Mesendoderm (in vitro differentiated cells): ENCODE results near the gene ATP1A1.

ENCODE experiments used
- DNase-seq: peaks from one replicate; pipeline ENCODE4 v3.0.0; 2013
- H2AK5ac ChIP-seq: 2 replicates; pipeline ENCODE4 v1.6.1; 2013; ENCODE audit warnings: low read length, inconsistent platforms
- H2BK120ac ChIP-seq: 2 replicates; pipeline ENCODE4 v1.6.1; 2013; ENCODE audit warnings: low read depth, mild to moderate bottlenecking, low read length, moderate library complexity, mixed read lengths
- H2BK15ac ChIP-seq: replicated peaks from 2 replicates; pipeline ENCODE4 v1.6.1; 2013; ENCODE audit warnings: low read depth, mild to moderate bottlenecking, moderate library complexity
- H2BK5ac ChIP-seq: 2 replicates; pipeline ENCODE4 v1.6.1; 2013; ENCODE audit warnings: low read length, inconsistent platforms
- H3K18ac ChIP-seq: 2 replicates; pipeline ENCODE4 v1.6.1; 2013; ENCODE audit warnings: mild to moderate bottlenecking, low read length, mixed read lengths
- H3K23ac ChIP-seq: one replicate; pipeline ENCODE4 v1.6.1; 2013; ENCODE audit warnings: low read length
- H3K27ac ChIP-seq: 2 replicates; pipeline ENCODE4 v1.5.1; 2013; ENCODE audit warnings: low read depth, mild to moderate bottlenecking, inconsistent platforms, low read length, moderate library complexity
- H3K27me3 ChIP-seq: 2 replicates; pipeline ENCODE4 v1.6.1; 2013; ENCODE audit warnings: low read length, control low read depth, mild to moderate bottlenecking, inconsistent platforms; ENCODE audit not compliant: insufficient read depth, poor library complexity
- H3K36me3 ChIP-seq: 2 replicates; pipeline ENCODE4 v1.6.1; 2013; ENCODE audit warnings: low read length, inconsistent platforms; ENCODE audit not compliant: control insufficient read depth, insufficient read depth
- H3K4ac ChIP-seq: one replicate; pipeline ENCODE4 v1.6.1; 2013; ENCODE audit warnings: low read depth, mild to moderate bottlenecking, low read length, moderate library complexity
- H3K4me1 ChIP-seq: 2 replicates; pipeline ENCODE4 v1.6.1; 2013; ENCODE audit warnings: low read depth, low read length, inconsistent platforms; ENCODE audit not compliant: control insufficient read depth
- H3K4me2 ChIP-seq: 2 replicates; pipeline ENCODE4 v1.6.1; 2013; ENCODE audit warnings: low read length
- H3K4me3 ChIP-seq: 2 replicates; pipeline ENCODE4 v1.5.1; 2013; ENCODE audit warnings: mild to moderate bottlenecking, low read length
- H3K56ac ChIP-seq: one replicate; pipeline ENCODE4 v1.6.1; 2013; ENCODE audit warnings: low read length
- H3K79me1 ChIP-seq: 2 replicates; pipeline ENCODE4 v1.6.1; 2013; ENCODE audit warnings: low read length, inconsistent platforms
- H3K79me2 ChIP-seq: 2 replicates; pipeline ENCODE4 v1.6.1; 2013; ENCODE audit warnings: mild to moderate bottlenecking, low read length; ENCODE audit not compliant: control insufficient read depth, insufficient read depth
- H3K9ac ChIP-seq: 2 replicates; pipeline ENCODE4 v1.6.1; 2013; ENCODE audit warnings: low read length, inconsistent platforms
- H4K5ac ChIP-seq: one replicate; pipeline ENCODE4 v1.6.1; 2013; ENCODE audit warnings: low read length
- H4K8ac ChIP-seq: one replicate; pipeline ENCODE4 v1.6.1; 2013; ENCODE audit warnings: low read depth, mild to moderate bottlenecking, control low read depth, low read length, moderate library complexity
- WGBS: extraction: QIAGEN DNeasy Blood & Tissue Kit; methylation state at CpG from one replicate; pipeline ENCODE4 v1.1.7; 2013; ENCODE audit warnings: low lambda C conversion rate, missing lambda C conversion rate; ENCODE audit not compliant: insufficient coverage; ENCODE audit errors: extremely low coverage; 5-methylcytosine and 5-hydroxymethylcytosine counted together

The ATP1A1 gene

GRCh38 chr1:116390195-116390594 is 17.2 kb downstream of the ATP1A1 start:
- H3K27ac ChIP-seq, result no peak overlapping the region
- H3K56ac ChIP-seq, result no peak overlapping the region
- no peak overlapping the region for H2BK15ac ChIP-seq
- H4K8ac ChIP-seq, result no peak overlapping the region
- H3K79me1 ChIP-seq, result peaks cover 8% of the 10 kb centered on the region
- no peaks in the 10 kb centered on the region for H3K27me3 ChIP-seq
- H2BK5ac ChIP-seq, result no peak overlapping the region
- no peak overlapping the region for H3K4me2 ChIP-seq
- H3K36me3 ChIP-seq, result peaks cover 45% of the 10 kb centered on the region
- no peak overlapping the region for H4K5ac ChIP-seq
- no peaks in the 10 kb centered on the region for H3K4me1 ChIP-seq
- DNase-seq, result no peak
- no CpG with 5 or more reads among the region's 5 CpGs for WGBS
- no peak overlapping the region for H2BK120ac ChIP-seq
- no peaks in the 10 kb centered on the region for H3K79me2 ChIP-seq
- H3K9ac ChIP-seq, result no peak overlapping the region
- no peak overlapping the region for H3K4ac ChIP-seq
- no peak overlapping the region for H3K18ac ChIP-seq
- H2AK5ac ChIP-seq, result no peak overlapping the region
- no peak overlapping the region for H3K4me3 ChIP-seq
- H3K23ac ChIP-seq, result no peak overlapping the region

- Histone ChIP-seq H3K36me3 (peaks cover 43% of the 10 kb centered on the region), H3K9ac (no peak overlapping the region), H3K27ac (no peak overlapping the region)
These were observed 18.1 kb downstream of the ATP1A1 start for GRCh38 chr1:116391185-116391584.

GRCh38 chr1:116392717-116393404 is 19.8 kb downstream of the ATP1A1 start:
- Histone ChIP-seq H3K18ac (no peak overlapping the region), H3K4me3 (no peak overlapping the region), H3K79me2 (no peaks in the 10 kb centered on the region), H2AK5ac (no peak overlapping the region), H3K23ac (no peak overlapping the region), H4K5ac (no peak overlapping the region), H3K36me3 (peaks cover 48% of the 10 kb centered on the region), H3K27me3 (no peaks in the 10 kb centered on the region), H3K9ac (no peak overlapping the region), H3K27ac (no peak overlapping the region), H2BK120ac (no peak overlapping the region), H4K8ac (no peak overlapping the region), H3K4ac (no peak overlapping the region), H3K56ac (no peak overlapping the region), H2BK15ac (no peak overlapping the region), H3K4me2 (no peak overlapping the region), H3K79me1 (peaks cover 4% of the 10 kb centered on the region), H2BK5ac (no peak overlapping the region), H3K4me1 (no peaks in the 10 kb centered on the region)
- WGBS, result no CpG with 5 or more reads among the region's 10 CpGs
- no peak for DNase-seq

More at GRCh38 chr1:116391185-116391584, 18.1 kb downstream of the ATP1A1 start:
- no peak overlapping the region for H4K5ac ChIP-seq
- no peaks in the 10 kb centered on the region for H3K4me1 ChIP-seq
- H3K4me3 ChIP-seq, result no peak overlapping the region
- DNase-seq, result no peak
- no peak overlapping the region for H2BK15ac ChIP-seq
- no CpG with 5 or more reads among the region's 1 CpG for WGBS
- peaks cover 8% of the 10 kb centered on the region for H3K79me1 ChIP-seq
- H3K27me3 ChIP-seq, result no peaks in the 10 kb centered on the region
- no peak overlapping the region for H2BK120ac ChIP-seq
- no peak overlapping the region for H3K18ac ChIP-seq
- no peak overlapping the region for H3K56ac ChIP-seq
- no peak overlapping the region for H3K4ac ChIP-seq
- no peak overlapping the region for H2AK5ac ChIP-seq
- no peak overlapping the region for H3K23ac ChIP-seq
- no peak overlapping the region for H3K4me2 ChIP-seq
- no peak overlapping the region for H4K8ac ChIP-seq
- no peaks in the 10 kb centered on the region for H3K79me2 ChIP-seq
- no peak overlapping the region for H2BK5ac ChIP-seq

- no peak for DNase-seq
- Histone ChIP-seq H2BK120ac (no peak overlapping the region), H3K9ac (no peak overlapping the region), H3K4ac (no peak overlapping the region), H2BK15ac (no peak overlapping the region), H3K4me3 (no peak overlapping the region), H2AK5ac (no peak overlapping the region), H3K36me3 (peaks cover 48% of the 10 kb centered on the region), H4K5ac (no peak overlapping the region), H3K18ac (no peak overlapping the region), H3K79me1 (peaks cover 4% of the 10 kb centered on the region), H3K4me2 (no peak overlapping the region), H4K8ac (no peak overlapping the region), H3K27me3 (no peaks in the 10 kb centered on the region), H3K79me2 (no peaks in the 10 kb centered on the region), H3K56ac (no peak overlapping the region), H3K27ac (no peak overlapping the region), H3K23ac (no peak overlapping the region), H3K4me1 (no peaks in the 10 kb centered on the region), H2BK5ac (no peak overlapping the region)
- no CpG with 5 or more reads among the region's 2 CpGs for WGBS
These were observed 20.7 kb downstream of the ATP1A1 start for GRCh38 chr1:116393792-116394191.

GRCh38 chr1:116394270-116394669 is 21.2 kb downstream of the ATP1A1 start:
- H3K4me2 ChIP-seq, result no peak overlapping the region
- no peaks in the 10 kb centered on the region for H3K27me3 ChIP-seq
- peaks cover 50% of the 10 kb centered on the region for H3K36me3 ChIP-seq
- no peak overlapping the region for H3K56ac ChIP-seq
- H3K23ac ChIP-seq, result no peak overlapping the region
- H3K79me1 ChIP-seq, result peaks cover 4% of the 10 kb centered on the region
- H3K18ac ChIP-seq, result no peak overlapping the region
- H3K27ac ChIP-seq, result no peak overlapping the region
- no peak overlapping the region for H3K9ac ChIP-seq
- H3K4ac ChIP-seq, result no peak overlapping the region
- no peak overlapping the region for H2AK5ac ChIP-seq
- H2BK15ac ChIP-seq, result no peak overlapping the region
- H3K79me2 ChIP-seq, result no peaks in the 10 kb centered on the region
- H2BK5ac ChIP-seq, result no peak overlapping the region
- H4K5ac ChIP-seq, result no peak overlapping the region
- DNase-seq, result no peak
- no peak overlapping the region for H4K8ac ChIP-seq
- no peak overlapping the region for H2BK120ac ChIP-seq
- no peaks in the 10 kb centered on the region for H3K4me1 ChIP-seq
- H3K4me3 ChIP-seq, result no peak overlapping the region
- no CpG with 5 or more reads among the region's 4 CpGs for WGBS

- Histone ChIP-seq H3K79me2 (no peaks in the 10 kb centered on the region), H3K4ac (no peak overlapping the region), H2AK5ac (no peak overlapping the region), H2BK120ac (no peak overlapping the region), H3K18ac (no peak overlapping the region), H3K23ac (no peak overlapping the region), H2BK5ac (no peak overlapping the region), H2BK15ac (no peak overlapping the region), H3K4me2 (no peak overlapping the region), H3K79me1 (peaks cover 2% of the 10 kb centered on the region), H3K36me3 (peaks cover 51% of the 10 kb centered on the region), H3K27me3 (no peaks in the 10 kb centered on the region), H4K8ac (no peak overlapping the region), H3K4me3 (no peak overlapping the region), H3K9ac (no peak overlapping the region), H3K56ac (no peak overlapping the region), H4K5ac (no peak overlapping the region), H3K4me1 (no peaks in the 10 kb centered on the region), H3K27ac (no peak overlapping the region)
- no peak for DNase-seq
- WGBS, result no CpG with 5 or more reads among the region's 1 CpG
These were observed 23.7 kb downstream of the ATP1A1 start for GRCh38 chr1:116396769-116397168.
